Measurements from ENCODE around the gene RYR2.

Gene RYR2

GRCh38 chr1:237219751-237220642 is 178.0 kb downstream of the RYR2 start:
- H3K4me2 ChIP-seq, result no peak overlapping the region
- no peaks in the 10 kb centered on the region for H3K27me3 ChIP-seq
- no peaks in the 10 kb centered on the region for H3K4me1 ChIP-seq
- TF ChIP-seq Cebpa-rat (IDR thresholded peaks at IDR 0.05), result no peak
- H3K9me3 ChIP-seq (replicated peaks in 1 of 11), result no peaks in the 10 kb centered on the region
- H4K20me1 ChIP-seq, result no peaks in the 10 kb centered on the region
- no peaks in the 10 kb centered on the region for H3K36me3 ChIP-seq
- no peak overlapping the region for H3K27ac ChIP-seq
- no peak overlapping the region for H3K4me3 ChIP-seq
- H3K9ac ChIP-seq, result no peak overlapping the region

- Histone ChIP-seq H3K27ac (no peak overlapping the region), H4K20me1 (no peaks in the 10 kb centered on the region), H3K9ac (no peak overlapping the region), H3K4me2 (no peak overlapping the region), H3K9me3 (replicated peaks in 1 of 11) (no peaks in the 10 kb centered on the region), H3K27me3 (no peaks in the 10 kb centered on the region), H3K4me3 (no peak overlapping the region), H3K36me3 (no peaks in the 10 kb centered on the region), H3K4me1 (no peaks in the 10 kb centered on the region)
- TF ChIP-seq Cebpa-rat (IDR thresholded peaks at IDR 0.05), result no peak
Observed at GRCh38 chr1:237223419-237223818, 181.4 kb downstream of the RYR2 start.

- TF ChIP-seq Cebpa-rat (IDR thresholded peaks at IDR 0.05), result no peak
- Histone ChIP-seq H3K4me2 (no peak overlapping the region), H3K4me1 (no peaks in the 10 kb centered on the region), H4K20me1 (no peaks in the 10 kb centered on the region), H3K9me3 (replicated peaks in 1 of 11) (no peaks in the 10 kb centered on the region), H3K27ac (no peak overlapping the region), H3K9ac (no peak overlapping the region), H3K4me3 (no peak overlapping the region), H3K36me3 (no peaks in the 10 kb centered on the region), H3K27me3 (no peaks in the 10 kb centered on the region)
Observed at GRCh38 chr1:237226177-237226944, 184.4 kb downstream of the RYR2 start.

- TF ChIP-seq Cebpa-rat (IDR thresholded peaks at IDR 0.05), result no peak
- H4K20me1 ChIP-seq, result no peaks in the 10 kb centered on the region
- no peak overlapping the region for H3K4me3 ChIP-seq
- H3K4me2 ChIP-seq, result no peak overlapping the region
- H3K4me1 ChIP-seq, result no peaks in the 10 kb centered on the region
- H3K36me3 ChIP-seq, result no peaks in the 10 kb centered on the region
- H3K27ac ChIP-seq, result no peak overlapping the region
- no peaks in the 10 kb centered on the region for H3K27me3 ChIP-seq
- no peaks in the 10 kb centered on the region for H3K9me3 ChIP-seq (replicated peaks in 1 of 11)
- H3K9ac ChIP-seq, result no peak overlapping the region
Observed at GRCh38 chr1:237227476-237227875, 185.5 kb downstream of the RYR2 start.

- Histone ChIP-seq H3K9me3 (replicated peaks in 1 of 11) (no peaks in the 10 kb centered on the region), H3K4me3 (no peak overlapping the region)
Observed at GRCh38 chr1:237228421-237228820, 186.4 kb downstream of the RYR2 start.

GRCh38 chr1:237229333-237229732 is 187.3 kb downstream of the RYR2 start:
- H3K27me3 ChIP-seq, result no peaks in the 10 kb centered on the region
- H3K27ac ChIP-seq, result no peak overlapping the region
- no peaks in the 10 kb centered on the region for H3K36me3 ChIP-seq
- H3K9me3 ChIP-seq (replicated peaks in 1 of 11), result no peaks in the 10 kb centered on the region
- TF ChIP-seq Cebpa-rat (IDR thresholded peaks at IDR 0.05), result no peak
- no peaks in the 10 kb centered on the region for H3K4me1 ChIP-seq
- H3K4me2 ChIP-seq, result no peak overlapping the region
- H4K20me1 ChIP-seq, result no peaks in the 10 kb centered on the region
- H3K4me3 ChIP-seq, result no peak overlapping the region
- H3K9ac ChIP-seq, result no peak overlapping the region

More at GRCh38 chr1:237228421-237228820, 186.4 kb downstream of the RYR2 start:
- no peaks in the 10 kb centered on the region for H4K20me1 ChIP-seq
- TF ChIP-seq Cebpa-rat (IDR thresholded peaks at IDR 0.05), result no peak
- H3K36me3 ChIP-seq, result no peaks in the 10 kb centered on the region
- H3K27ac ChIP-seq, result no peak overlapping the region
- no peak overlapping the region for H3K9ac ChIP-seq
- no peaks in the 10 kb centered on the region for H3K4me1 ChIP-seq
- H3K4me2 ChIP-seq, result no peak overlapping the region
- no peaks in the 10 kb centered on the region for H3K27me3 ChIP-seq

- Histone ChIP-seq H3K9me3 (replicated peaks in 1 of 11) (no peaks in the 10 kb centered on the region), H3K27ac (no peak overlapping the region), H3K27me3 (no peaks in the 10 kb centered on the region), H3K4me1 (no peaks in the 10 kb centered on the region), H3K4me2 (no peak overlapping the region), H3K4me3 (no peak overlapping the region), H3K36me3 (no peaks in the 10 kb centered on the region), H3K9ac (no peak overlapping the region), H4K20me1 (no peaks in the 10 kb centered on the region)
- TF ChIP-seq Cebpa-rat (IDR thresholded peaks at IDR 0.05), result no peak
Observed at GRCh38 chr1:237232501-237232900, 190.5 kb downstream of the RYR2 start.

- H3K4me1 ChIP-seq, result no peaks in the 10 kb centered on the region
- TF ChIP-seq Cebpa-rat (IDR thresholded peaks at IDR 0.05), result no peak
Observed at GRCh38 chr1:237235091-237235490, 193.1 kb downstream of the RYR2 start.

GRCh38 chr1:237237721-237238120 is 195.7 kb downstream of the RYR2 start:
- no peak overlapping the region for H3K9ac ChIP-seq
- no peaks in the 10 kb centered on the region for H3K36me3 ChIP-seq
- no peak overlapping the region for H3K27ac ChIP-seq
- no peaks in the 10 kb centered on the region for H3K27me3 ChIP-seq
- no peak overlapping the region for H3K4me3 ChIP-seq
- H3K4me2 ChIP-seq, result no peak overlapping the region
- no peaks in the 10 kb centered on the region for H3K9me3 ChIP-seq (replicated peaks in 1 of 11)
- no peaks in the 10 kb centered on the region for H4K20me1 ChIP-seq
- H3K4me1 ChIP-seq, result no peaks in the 10 kb centered on the region
- no peak for TF ChIP-seq Cebpa-rat (IDR thresholded peaks at IDR 0.05)

More at GRCh38 chr1:237235091-237235490, 193.1 kb downstream of the RYR2 start:
- H3K9me3 ChIP-seq (replicated peaks in 1 of 11), result no peaks in the 10 kb centered on the region
- no peak overlapping the region for H3K4me2 ChIP-seq
- H3K27ac ChIP-seq, result no peak overlapping the region
- no peaks in the 10 kb centered on the region for H3K36me3 ChIP-seq
- H3K4me3 ChIP-seq, result no peak overlapping the region
- H4K20me1 ChIP-seq, result no peaks in the 10 kb centered on the region
- no peak overlapping the region for H3K9ac ChIP-seq
- H3K27me3 ChIP-seq, result no peaks in the 10 kb centered on the region

Measured in BLaER1 treated with 17β-estradiol and CSF1 and Interleukin-3, amounts not matched to agents 10 nM and 100 nM (cell line).